HG02981 (cell line): ENCODE results near the gene HNF1A.
"Not testable (repeated sequence)": the region's sequence is repeated elsewhere in the genome, so short reads cannot be mapped to it uniquely, and the experiment has no call there.

ENCODE experiments used
- ATAC-seq: cut with Tn5 transposase; IDR thresholded peaks from one replicate; pipeline ENCODE4 v1.9.1; 2021; ENCODE audit warnings: mild to moderate bottlenecking, moderate library complexity; ENCODE audit not compliant: unreplicated experiment

HNF1A gene, protein sequence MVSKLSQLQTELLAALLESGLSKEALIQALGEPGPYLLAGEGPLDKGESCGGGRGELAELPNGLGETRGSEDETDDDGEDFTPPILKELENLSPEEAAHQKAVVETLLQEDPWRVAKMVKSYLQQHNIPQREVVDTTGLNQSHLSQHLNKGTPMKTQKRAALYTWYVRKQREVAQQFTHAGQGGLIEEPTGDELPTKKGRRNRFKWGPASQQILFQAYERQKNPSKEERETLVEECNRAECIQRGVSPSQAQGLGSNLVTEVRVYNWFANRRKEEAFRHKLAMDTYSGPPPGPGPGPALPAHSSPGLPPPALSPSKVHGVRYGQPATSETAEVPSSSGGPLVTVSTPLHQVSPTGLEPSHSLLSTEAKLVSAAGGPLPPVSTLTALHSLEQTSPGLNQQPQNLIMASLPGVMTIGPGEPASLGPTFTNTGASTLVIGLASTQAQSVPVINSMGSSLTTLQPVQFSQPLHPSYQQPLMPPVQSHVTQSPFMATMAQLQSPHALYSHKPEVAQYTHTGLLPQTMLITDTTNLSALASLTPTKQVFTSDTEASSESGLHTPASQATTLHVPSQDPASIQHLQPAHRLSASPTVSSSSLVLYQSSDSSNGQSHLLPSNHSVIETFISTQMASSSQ

DNA sequence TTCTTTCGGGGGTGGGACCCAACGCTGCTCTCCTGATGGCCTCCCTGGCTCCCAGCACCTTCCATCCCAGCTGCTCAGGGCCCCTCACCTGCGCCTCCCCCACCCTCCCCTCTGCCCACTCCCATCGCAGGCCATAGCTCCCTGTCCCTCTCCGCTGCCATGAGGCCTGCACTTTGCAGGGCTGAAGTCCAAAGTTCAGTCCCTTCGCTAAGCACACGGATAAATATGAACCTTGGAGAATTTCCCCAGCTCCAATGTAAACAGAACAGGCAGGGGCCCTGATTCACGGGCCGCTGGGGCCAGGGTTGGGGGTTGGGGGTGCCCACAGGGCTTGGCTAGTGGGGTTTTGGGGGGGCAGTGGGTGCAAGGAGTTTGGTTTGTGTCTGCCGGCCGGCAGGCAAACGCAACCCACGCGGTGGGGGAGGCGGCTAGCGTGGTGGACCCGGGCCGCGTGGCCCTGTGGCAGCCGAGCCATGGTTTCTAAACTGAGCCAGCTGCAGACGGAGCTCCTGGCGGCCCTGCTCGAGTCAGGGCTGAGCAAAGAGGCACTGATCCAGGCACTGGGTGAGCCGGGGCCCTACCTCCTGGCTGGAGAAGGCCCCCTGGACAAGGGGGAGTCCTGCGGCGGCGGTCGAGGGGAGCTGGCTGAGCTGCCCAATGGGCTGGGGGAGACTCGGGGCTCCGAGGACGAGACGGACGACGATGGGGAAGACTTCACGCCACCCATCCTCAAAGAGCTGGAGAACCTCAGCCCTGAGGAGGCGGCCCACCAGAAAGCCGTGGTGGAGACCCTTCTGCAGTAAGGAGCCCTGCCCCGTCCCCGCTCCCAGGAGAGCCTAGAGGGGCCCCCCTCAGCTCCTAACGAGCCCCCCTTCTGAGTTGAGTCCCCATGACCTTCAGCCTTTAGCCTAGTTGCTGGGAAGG is at the start of gene HNF1A:
Gene HNF1A (plus strand): TSS at position 248 of the 924 bp plus-strand sequence. CDS start 226 bp downstream, at position 474.
- no peak for ATAC-seq

DNA sequence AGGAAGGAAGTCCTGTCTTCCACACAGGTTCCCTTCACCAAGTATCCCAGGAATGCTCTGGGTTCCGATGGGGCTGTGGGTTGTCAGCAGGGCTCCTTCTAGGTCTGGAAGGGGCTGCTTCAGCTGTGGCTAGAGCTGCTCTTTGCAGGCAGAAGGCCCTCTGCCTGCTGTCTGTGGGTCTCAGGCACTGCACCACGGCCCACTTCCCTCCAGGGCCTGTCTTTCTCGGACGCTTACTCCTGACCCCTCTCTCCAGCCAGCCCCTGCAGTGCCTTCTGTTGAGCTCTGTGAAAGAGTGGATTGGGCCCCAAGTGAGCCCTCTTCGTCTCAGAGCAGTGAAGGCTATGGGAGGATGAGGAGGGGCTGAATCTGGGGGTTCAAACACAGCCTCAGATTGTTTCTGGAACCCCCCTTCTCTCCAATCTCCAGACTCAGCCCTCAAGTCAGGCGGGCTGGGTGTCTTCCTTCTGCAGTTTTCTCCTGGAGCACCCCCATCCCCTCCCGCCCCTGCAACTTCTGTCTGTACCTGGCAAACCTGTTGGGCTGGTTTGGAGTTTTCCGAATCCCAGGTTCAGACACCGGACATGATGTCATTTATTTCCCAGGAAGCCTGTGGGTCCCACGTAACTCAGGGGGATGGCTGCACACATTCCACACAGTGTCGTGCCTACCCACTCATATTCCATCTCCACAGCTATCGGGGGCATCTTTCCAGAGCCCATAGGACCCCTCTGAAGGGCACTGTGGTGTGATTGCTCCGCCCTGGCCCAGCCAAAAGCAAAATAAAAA is 49.3 kb upstream of the HNF1A start:
- no peak for ATAC-seq

DNA sequence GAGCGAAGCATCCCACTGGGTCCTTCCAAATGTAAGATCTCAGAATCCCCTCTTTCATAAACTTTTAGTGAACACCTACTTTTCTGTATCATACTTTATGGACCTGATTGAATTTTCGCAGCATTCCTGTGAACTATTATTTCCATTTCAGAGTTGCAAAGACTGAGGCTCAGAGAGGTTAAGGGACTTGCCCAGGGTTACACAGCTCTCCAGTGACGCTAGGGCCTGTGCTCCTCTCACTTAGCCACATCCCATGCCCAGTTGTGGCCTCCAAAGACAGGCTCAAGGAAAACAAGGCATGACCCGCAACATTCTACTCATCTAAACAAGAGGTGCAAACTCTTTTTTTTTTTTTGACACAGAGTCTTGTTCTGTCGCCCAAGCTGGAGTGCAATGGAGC is 48.3 kb upstream of the HNF1A start:
- no peak for ATAC-seq

DNA sequence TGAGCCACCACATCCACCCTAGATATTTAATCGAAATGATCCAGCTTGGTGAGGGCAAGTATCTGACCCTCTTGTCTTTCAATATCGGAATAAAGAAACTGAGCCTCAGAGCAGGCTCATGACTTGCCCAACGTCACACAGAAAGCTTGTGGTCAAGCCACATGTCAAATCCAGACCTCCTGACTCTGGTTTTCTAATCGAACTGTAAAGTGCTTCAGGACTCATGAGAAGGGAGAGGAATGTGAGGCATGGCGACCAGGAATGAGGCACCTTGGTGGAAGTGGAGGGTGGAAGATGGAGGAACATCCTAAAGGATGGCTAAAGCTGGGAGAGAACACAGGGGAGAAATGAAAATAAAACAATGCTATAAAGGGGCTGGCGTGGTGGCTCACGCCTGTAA is 46.3 kb upstream of the HNF1A start:
- no peak for ATAC-seq

DNA sequence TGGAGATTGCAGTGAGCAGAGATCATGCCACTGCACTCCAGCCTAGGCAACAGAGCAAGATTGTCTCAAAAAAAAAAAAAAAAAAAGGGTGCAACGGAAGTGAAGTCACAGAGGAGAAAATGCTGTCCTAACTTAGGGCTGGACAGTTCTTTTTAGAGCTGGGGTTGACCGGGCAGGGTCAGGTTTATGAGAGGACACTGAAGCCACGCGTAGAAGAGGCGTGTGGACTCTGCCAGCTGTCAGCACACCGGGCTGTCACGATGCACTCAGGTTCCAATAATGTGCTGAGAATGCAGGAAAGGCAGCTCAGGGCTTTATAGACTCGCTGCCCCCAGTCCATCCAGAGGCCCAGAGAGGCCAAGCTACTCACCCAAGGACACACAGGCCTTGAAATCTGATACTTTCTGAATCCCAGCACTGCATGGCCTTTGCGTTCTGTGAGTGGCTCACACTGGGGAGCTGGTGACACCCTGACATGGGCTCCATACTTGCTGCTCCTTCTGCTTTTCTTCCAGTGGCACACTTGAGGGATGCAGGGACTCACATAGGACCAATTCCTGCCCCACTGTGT is 45.3 kb upstream of the HNF1A start:
- ATAC-seq: no peak

DNA sequence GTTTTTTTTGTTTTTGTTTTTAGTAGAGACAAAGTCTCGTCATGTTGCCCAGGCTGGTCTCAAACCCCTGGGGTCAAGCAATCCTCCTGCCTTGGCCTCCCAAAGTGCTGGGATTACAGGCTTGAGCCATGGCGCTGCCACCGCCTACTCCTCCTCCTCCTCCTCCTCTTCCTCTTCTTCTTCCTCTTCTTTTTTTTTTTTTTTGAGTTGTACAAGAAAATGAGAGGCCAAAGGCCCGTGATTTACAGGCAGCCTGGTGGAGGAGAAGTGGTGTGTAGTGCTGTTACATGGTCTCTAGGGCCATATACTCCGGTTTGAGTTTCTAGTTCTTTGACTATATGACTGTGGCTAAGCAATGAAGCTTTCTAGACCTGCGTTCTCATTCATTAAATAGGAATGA is 44.6 kb upstream of the HNF1A start:
- ATAC-seq: no peak

DNA sequence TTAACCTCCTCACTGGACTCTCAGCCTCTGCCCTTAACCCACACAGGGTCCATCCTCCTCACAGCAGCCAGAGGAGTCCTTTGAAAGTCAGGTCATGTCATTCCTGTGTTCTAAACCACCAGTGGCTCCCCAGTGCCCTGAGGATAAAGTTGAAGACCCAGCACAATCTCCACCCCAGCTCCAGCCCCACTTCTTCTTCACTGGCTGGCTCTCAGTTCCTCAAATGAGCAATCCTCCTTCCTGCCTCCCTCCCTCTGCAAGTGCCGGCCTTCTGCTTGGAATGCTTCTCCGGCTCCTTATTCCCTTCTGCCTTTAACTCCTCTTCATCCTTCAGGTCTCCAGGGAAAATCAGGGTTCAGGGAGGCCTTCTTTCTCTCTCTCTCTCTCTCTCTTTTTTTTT is 42.1 kb upstream of the HNF1A start:
- no peak for ATAC-seq

DNA sequence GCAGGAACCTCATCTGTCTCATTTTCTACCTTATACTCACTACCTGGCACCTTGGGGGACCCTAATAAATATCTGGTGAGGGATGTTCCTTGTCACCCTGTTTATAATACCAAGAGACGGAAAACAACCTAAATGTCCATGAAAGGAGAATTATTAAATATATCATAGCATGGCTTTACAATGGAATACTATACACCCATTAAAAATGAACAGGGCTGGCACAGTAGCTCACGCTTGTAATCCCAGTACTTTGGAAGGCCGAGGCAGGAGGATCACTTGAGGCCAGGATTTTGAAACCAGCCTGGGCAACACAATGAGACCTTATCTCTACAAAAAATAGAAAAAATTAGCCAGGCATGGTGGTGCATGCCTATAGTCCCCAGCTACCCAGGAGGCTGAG is 39.8 kb upstream of the HNF1A start:
- ATAC-seq: no peak

DNA sequence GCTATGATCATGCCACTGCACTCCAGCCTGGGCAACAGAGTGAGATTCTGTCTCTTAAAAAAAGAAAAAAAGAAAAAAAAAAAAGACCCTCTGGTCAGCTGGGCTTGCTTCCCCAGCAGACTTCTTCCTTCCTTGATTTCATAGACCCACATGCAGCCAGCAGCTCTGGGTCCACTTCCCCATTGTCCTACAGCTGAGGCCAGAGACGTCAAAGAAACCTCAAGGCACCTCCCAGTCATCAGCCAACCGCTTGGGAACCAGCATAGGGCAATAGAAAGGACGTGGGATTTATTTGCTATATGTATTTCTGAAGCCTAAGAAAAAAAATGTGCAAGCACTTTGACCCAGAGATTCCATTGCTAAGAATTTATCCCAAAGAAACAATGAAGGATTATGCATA is 38.8 kb upstream of the HNF1A start:
- ATAC-seq: no peak

DNA sequence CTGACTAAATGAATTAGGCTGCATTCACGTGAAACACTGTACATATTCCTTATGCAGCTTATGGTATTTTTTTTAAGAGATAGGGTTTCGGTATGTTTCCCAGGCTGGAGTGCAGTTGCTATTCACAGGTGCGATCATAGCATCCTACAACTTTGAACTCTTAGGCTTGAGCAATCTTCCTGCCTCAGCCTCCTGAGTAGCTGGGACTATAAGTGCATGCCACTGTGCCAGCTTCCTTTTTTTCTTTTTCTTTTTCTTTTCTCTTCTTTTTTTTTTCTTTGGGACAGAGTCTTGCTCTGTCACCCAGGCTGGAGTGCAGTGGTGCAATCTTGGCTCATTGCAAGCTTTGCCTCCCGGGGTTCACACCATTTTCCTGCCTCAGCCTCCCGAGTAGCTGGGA is 38.3 kb upstream of the HNF1A start:
- ATAC-seq: no peak

DNA sequence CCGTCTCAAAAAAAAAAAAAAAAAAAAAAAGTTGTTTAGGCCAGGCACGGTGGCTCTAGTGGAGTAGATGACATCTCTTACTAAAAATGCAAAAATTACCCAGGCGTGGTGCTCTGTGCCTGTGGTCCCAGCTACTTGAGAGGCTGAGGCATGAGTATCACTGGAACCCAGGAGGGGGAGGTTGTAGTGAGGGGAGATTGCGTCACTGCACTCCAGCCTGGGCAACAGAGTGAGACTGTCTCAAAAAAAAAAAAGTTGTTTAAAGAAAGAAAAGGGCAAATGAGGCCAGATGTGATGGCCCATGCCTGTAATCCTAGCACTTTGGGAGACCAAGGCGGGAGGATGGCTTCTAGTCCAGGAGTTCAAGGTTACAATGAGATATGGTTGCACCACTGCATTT is 37.5 kb upstream of the HNF1A start:
- ATAC-seq: no peak

DNA sequence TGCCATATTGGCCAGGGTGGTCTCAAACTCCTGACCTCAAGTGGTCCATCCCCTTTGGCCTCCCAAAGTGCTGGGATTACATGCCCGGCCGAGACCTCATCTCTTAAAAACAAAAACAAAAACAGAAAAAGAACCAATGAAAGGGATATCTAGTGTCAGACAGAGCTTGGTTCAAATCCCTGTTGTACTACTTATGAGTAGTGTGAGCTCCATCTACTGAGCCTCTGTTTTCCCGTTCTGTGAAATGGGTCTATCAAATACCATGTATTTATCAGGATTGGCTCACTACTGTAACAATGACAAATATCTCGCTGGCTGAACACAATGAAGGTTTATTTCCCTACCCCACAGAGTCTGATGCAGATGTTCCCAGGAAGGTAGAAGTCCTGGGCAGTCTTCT is 36.9 kb upstream of the HNF1A start:
- no peak for ATAC-seq

DNA sequence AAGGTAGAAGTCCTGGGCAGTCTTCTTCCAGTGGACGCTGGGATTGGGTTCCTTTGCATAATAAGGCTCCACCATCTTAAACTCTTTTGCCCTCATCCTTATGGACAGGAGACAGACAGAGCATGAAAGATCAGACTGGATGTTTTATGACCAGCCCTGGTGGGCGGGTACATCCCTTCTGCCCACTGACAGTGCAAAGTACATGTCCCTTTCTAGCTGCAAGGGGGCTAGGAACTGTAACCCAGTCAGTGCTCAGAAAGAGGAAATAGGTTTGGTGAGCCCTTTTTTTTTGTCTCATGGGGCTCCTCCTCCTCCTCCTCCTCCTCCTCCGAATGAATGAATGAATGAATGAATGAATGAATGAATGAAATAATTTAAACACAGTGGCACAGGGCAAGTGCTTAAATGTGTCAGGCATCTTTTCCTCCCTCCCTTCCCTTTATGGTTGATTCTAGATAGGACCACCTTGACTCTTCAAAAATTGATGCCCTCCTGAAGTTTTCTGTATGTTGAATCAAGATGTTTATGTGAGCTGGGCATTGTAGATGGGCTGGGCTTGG is 36.4 kb upstream of the HNF1A start:
- no peak for ATAC-seq

DNA sequence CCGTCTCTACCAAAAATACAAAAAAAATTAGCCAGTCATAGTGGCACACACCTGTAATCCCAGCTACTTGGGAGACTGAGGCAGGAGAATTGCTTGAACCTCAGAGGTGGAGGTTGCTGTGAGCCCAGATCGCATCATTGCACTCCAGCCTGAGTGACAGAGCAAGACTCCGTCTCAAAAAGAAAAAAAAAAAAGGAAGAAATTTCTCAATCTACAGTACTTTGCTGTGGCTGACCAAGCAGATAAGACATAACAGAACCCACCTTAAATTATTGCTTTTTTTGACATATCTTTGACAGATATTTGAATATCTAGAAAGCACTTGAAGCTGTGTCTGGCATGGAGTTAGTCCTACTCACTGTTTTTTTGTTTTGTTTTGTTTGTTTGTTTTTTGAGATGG is 34.9 kb upstream of the HNF1A start:
- no peak for ATAC-seq

DNA sequence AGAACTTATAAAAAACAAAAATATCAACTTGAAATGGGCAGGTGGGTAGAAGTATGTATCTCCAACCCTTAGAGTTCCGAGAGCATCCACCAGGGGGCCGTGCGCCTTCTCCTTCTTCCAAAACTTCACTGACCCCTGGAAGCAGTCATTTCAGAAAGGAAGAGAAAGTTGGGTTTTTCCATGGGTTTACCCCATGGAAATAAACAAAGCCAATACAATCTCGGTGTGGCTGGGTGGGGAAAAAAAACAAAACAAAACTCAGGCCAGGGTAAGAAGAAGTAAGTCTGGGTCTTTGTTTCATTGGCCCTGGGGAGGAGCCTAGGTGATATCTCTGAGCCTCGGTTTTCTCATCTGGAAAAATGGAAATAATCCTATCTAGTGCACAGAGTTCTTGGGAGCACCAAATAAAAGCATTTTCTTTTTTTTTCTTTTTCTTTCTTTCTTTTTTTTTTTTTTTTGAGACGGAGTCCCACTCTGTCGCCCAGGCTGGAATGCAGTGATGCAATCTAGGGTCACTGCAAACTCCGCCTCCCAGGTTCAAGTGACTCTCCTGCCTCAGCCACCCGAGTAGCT is 33.6 kb upstream of the HNF1A start:
- no peak for ATAC-seq

DNA sequence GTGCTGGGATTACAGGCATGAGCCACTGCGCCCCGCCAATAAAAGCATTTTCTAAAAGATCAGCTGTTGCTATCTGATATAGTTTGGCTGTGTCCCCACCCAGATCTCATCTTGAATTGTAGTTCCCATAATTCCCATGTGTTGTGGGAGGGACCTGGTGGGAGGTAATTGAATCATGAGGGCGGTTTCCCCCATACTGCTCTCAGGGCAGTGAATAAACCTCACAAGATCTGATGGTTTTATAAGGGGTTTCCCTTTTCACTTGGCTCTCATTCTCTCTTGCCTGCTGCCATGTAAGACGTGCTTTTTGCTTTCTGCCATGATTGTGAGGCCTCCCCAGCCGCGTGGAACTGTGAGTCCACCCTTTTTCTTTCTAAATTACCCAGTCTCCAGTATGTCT is 32.8 kb upstream of the HNF1A start:
- ATAC-seq: not testable (repeated sequence)

DNA sequence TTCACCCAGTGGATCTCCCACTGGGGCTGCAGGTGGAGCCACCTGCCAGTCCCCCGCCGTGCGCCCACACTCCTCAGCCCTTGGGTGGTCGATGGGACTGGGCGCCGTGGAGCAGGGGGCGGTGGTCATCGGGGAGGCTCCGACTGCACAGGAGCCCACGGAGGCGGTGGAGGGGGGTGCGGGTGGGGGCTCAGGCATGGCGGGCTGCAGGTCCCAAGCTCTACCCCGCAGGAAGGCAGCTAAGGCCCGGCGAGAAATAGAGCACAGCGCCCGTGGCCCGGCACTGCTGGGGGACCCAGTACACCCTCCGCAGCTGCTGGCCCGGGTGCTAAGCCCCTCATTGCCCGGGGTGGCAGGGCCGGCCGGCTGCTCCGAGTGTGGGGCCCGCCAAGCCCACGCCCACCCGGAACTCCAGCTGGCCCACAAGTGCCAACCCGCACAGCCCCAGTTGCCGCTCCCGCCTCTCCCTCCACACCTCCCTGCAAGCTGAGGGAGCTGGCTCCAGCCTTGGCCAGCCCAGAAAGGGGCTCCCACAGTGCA is 28.0 kb upstream of the HNF1A start:
- ATAC-seq: not testable (repeated sequence)

DNA sequence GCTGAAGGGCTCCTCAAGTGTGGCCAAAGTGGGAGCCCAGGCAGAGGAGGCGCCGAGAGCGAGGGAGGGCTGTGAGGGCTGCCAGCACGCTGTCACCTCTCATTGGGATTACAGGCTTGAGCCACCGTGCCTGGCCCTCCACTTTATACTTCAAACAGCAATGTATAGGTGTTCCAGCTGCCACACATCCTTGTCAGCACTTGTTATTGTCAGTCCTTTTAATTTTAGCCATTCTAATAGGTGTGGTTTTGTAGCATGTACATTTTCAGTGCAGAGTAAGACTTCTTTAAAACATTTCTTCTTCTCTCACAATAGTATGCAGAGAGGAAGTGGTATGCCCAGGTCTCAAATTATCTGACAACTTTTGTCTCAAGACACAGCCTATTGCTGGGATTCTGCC is 27.5 kb upstream of the HNF1A start:
- no peak for ATAC-seq

DNA sequence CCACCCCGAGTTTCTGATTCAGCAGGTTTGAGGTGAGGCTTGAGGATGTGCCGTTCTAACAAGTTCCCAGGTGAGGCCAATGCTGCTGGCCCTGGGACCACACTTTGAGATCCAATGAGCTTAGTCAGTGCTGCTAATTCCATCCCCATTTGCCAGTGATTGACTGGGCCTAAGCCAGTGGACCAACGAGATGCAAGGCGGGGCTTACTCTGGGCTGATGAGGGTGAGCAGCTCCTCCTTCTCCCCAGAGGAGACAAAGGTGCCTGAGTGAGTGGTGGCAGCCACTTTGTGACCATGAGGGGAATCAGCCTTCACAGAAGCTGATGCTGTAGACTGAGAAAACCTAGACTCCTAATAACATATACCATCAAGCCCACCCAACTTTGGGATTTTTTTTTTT is 23.1 kb upstream of the HNF1A start:
- ATAC-seq: no peak
